Osteoblast (primary cell): Measurements from ENCODE around the gene POPDC2. TPM values are rescaled to one million over a fixed set of nuclear protein-coding genes. Genes with fewer than 3 reads are reported as not detected.

ENCODE experiments used
- DNase-seq: peaks from one replicate; pipeline ENCODE4 v3.0.0; 2011; ENCODE audit warnings: low spot score, mixed read lengths; ENCODE audit not compliant: insufficient read length; ENCODE audit errors: missing footprints
- H2AFZ ChIP-seq: 2 replicates; pipeline ENCODE4 v1.6.0; 2011; ENCODE audit warnings: mild to moderate bottlenecking, low read length
- H3K27ac ChIP-seq: 2 replicates; pipeline ENCODE4 v1.5.1; 2011; ENCODE audit warnings: mild to moderate bottlenecking, low read depth, low read length, moderate library complexity
- H3K27me3 ChIP-seq: 2 replicates; pipeline ENCODE4 v1.6.0; 2012; ENCODE audit warnings: mild to moderate bottlenecking, control low read depth, inconsistent platforms, low read length, moderate library complexity; ENCODE audit not compliant: insufficient read depth
- H3K36me3 ChIP-seq: 2 replicates; pipeline ENCODE4 v1.5.1; 2011; ENCODE audit warnings: mild to moderate bottlenecking, low read length, control low read depth, moderate library complexity; ENCODE audit not compliant: insufficient read depth
- H3K4me1 ChIP-seq: 2 replicates; pipeline ENCODE4 v1.5.1; 2011; ENCODE audit warnings: mild to moderate bottlenecking, low read length, control low read depth, moderate library complexity; ENCODE audit not compliant: insufficient read depth
- H3K4me2 ChIP-seq: 2 replicates; pipeline ENCODE4 v1.6.0; 2011; ENCODE audit warnings: mild to moderate bottlenecking, low read length; ENCODE audit not compliant: insufficient read depth
- H3K4me3 ChIP-seq: fragments of 200-600 bp; sonication (generic); 3 replicates; pipeline ENCODE4 v1.5.1; 2012; ENCODE audit warnings: mild to moderate bottlenecking, low read length, inconsistent platforms; ENCODE audit not compliant: insufficient read depth
- H3K79me2 ChIP-seq: 2 replicates; pipeline ENCODE4 v1.6.0; 2012; ENCODE audit warnings: mild to moderate bottlenecking, low read length, control low read depth, inconsistent platforms; ENCODE audit not compliant: insufficient read depth
- H3K9me3 ChIP-seq: 2 replicates; pipeline ENCODE4 v1.5.1; 2011; ENCODE audit warnings: low read depth, low read length, control low read depth
- H4K20me1 ChIP-seq: 2 replicates; pipeline ENCODE4 v1.6.0; 2012; ENCODE audit warnings: mild to moderate bottlenecking, low read length, control low read depth; ENCODE audit not compliant: insufficient read depth
- total RNA-seq: library from RNA; depleted of rRNA; stranded (reverse); fragments of >200 nt; gene quantifications from 2 replicates; pipeline ENCODE4 v1.2.3, GENCODE V29; 2012
- TF ChIP-seq, protein P1 (sequence below): IDR thresholded peaks from 2 replicates; pipeline ENCODE4 v1.5.1; 2011; ENCODE audit warnings: mild to moderate bottlenecking, low read depth, low read length, moderate library complexity; ENCODE audit errors: extremely low read depth

The POPDC2 gene
- total RNA-seq, 1 donor, result 1.1 TPM

DNA sequence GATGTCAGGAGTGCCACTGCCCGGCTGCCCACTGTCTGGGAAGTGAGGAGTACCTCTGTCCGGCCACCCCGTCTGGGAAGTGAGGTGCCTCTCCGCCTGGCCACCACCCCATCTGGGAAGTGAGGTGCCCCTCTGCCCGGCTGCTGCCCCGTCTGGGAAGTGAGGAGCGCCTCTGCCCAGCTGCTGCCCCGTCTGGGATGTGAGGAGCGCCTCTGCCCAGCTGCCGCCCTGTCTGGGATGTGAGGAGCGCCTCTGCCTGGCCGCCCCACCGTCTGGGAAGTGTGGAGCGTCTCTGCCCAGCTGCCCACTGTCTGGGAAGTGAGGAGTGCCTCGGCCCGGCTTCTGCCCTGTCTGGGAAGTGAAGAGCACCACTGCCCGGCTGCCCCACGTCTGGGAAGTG lies 13.5 kb upstream of the POPDC2 start:
- no peaks in the 10 kb centered on the region for H4K20me1 ChIP-seq
- peaks cover 12% of the 10 kb centered on the region for H3K79me2 ChIP-seq
- peaks cover 16% of the 10 kb centered on the region for H3K4me1 ChIP-seq
- H3K4me3 ChIP-seq, result no peak overlapping the region
- no peak overlapping the region for H3K27ac ChIP-seq
- TF ChIP-seq, protein P1, sequence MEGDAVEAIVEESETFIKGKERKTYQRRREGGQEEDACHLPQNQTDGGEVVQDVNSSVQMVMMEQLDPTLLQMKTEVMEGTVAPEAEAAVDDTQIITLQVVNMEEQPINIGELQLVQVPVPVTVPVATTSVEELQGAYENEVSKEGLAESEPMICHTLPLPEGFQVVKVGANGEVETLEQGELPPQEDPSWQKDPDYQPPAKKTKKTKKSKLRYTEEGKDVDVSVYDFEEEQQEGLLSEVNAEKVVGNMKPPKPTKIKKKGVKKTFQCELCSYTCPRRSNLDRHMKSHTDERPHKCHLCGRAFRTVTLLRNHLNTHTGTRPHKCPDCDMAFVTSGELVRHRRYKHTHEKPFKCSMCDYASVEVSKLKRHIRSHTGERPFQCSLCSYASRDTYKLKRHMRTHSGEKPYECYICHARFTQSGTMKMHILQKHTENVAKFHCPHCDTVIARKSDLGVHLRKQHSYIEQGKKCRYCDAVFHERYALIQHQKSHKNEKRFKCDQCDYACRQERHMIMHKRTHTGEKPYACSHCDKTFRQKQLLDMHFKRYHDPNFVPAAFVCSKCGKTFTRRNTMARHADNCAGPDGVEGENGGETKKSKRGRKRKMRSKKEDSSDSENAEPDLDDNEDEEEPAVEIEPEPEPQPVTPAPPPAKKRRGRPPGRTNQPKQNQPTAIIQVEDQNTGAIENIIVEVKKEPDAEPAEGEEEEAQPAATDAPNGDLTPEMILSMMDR, result no peak
- H2AFZ ChIP-seq, result no peak overlapping the region
- H3K4me2 ChIP-seq, result no peak overlapping the region
- peaks cover 29% of the 10 kb centered on the region for H3K36me3 ChIP-seq
- no peaks in the 10 kb centered on the region for H3K9me3 ChIP-seq
- no peak for DNase-seq
- no peaks in the 10 kb centered on the region for H3K27me3 ChIP-seq

DNA sequence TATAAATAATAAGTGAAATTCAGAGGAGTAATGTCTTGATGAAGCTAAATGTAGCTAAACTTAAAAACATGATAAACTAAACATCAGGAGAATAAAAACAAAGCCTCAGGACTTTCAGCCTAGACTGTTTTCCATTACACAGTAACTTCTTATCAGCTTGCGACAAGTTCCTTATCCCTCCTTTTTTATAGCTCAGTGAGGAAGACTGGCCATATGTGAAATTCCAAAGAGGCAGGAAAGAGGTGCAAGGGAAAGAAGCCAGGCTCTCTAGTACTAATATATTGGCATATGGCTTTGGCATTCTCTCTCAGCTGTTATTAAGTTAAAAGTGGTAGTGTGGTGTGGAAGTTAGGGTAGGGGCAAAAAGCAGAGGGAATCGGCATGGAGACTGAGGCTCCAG lies 12.4 kb upstream of the POPDC2 start:
- no peak for DNase-seq
- H3K36me3 ChIP-seq, result peaks cover 29% of the 10 kb centered on the region
- no peaks in the 10 kb centered on the region for H3K9me3 ChIP-seq
- peaks cover 15% of the 10 kb centered on the region for H3K4me1 ChIP-seq
- no peak overlapping the region for H3K27ac ChIP-seq
- H3K4me2 ChIP-seq, result no peak overlapping the region
- TF ChIP-seq, protein P1, result no peak
- H2AFZ ChIP-seq, result no peak overlapping the region
- peaks cover 12% of the 10 kb centered on the region for H3K79me2 ChIP-seq
- H3K27me3 ChIP-seq, result no peaks in the 10 kb centered on the region
- no peak overlapping the region for H3K4me3 ChIP-seq
- no peaks in the 10 kb centered on the region for H4K20me1 ChIP-seq

GRCh38 chr3:119669906-119670570 lies 9.6 kb upstream of the POPDC2 start:
- peaks cover 9% of the 10 kb centered on the region for H3K4me1 ChIP-seq
- no peaks in the 10 kb centered on the region for H3K79me2 ChIP-seq
- peaks cover 29% of the 10 kb centered on the region for H3K36me3 ChIP-seq
- no peaks in the 10 kb centered on the region for H4K20me1 ChIP-seq
- H3K27ac ChIP-seq, result no peak overlapping the region
- H3K4me3 ChIP-seq, result no peak overlapping the region
- no peak overlapping the region for H3K4me2 ChIP-seq
- no peaks in the 10 kb centered on the region for H3K27me3 ChIP-seq
- H3K9me3 ChIP-seq, result no peaks in the 10 kb centered on the region
- TF ChIP-seq, protein P1, result no peak
- DNase-seq, result no peak
- H2AFZ ChIP-seq, result no peak overlapping the region

- Histone ChIP-seq H3K27me3 (no peaks in the 10 kb centered on the region), H4K20me1 (no peaks in the 10 kb centered on the region), H3K9me3 (no peaks in the 10 kb centered on the region), H3K4me3 (no peak overlapping the region), H3K79me2 (no peaks in the 10 kb centered on the region), H3K27ac (peak overlapping the region; percentile 88), H3K36me3 (peaks cover 6% of the 10 kb centered on the region), H2AFZ (no peak overlapping the region), H3K4me2 (no peak overlapping the region), H3K4me1 (peaks cover 42% of the 10 kb centered on the region)
- no peak for DNase-seq
- TF ChIP-seq, protein P1, result no peak
Measured at GRCh38 chr3:119665954-119666559, 5.7 kb upstream of the POPDC2 start.
